Caco-2 (cell line): ENCODE measurements around the gene AQP5. TPM values are rescaled to one million over a fixed set of nuclear protein-coding genes. Genes with fewer than 3 reads are reported as not detected.

Experiments
- BruUV-seq: library from RNA; stranded (reverse); fragments of 400-500 nt; replicated peaks from 2 replicates; lab custom pipeline; 2021; lab: Mats Ljungman, UMichigan
- CTCF ChIA-PET: fragments of 300-600 bp; sonication (Branson Sonifier 250); formaldehyde crosslinking; loops from one replicate; lab custom pipeline; 2022; ENCODE audit warnings: antibody characterized with exemption; lab: Charles Lee
- POLR2A ChIA-PET: fragments of 300-600 bp; sonication (Branson Sonifier 250); formaldehyde crosslinking; loops from one replicate; lab custom pipeline; 2022; ENCODE audit warnings: antibody characterized with exemption; lab: Charles Lee
- DNase-seq, 2 experiments: peaks; one replicate each; pipeline versions ENCODE4 v3.0.0 to v3.0.0-alpha.2; 2020 to 2022
- H3K27me3 ChIP-seq: replicated peaks from 2 replicates; pipeline ENCODE4 v1.6.0; 2011; ENCODE audit warnings: low read length; ENCODE audit not compliant: control insufficient read depth, insufficient read depth
- H3K36me3 ChIP-seq: 2 replicates; pipeline ENCODE4 v1.5.1; 2011; ENCODE audit warnings: low read length; ENCODE audit not compliant: control insufficient read depth, insufficient read depth
- H3K4me1 ChIP-seq: fragments of 250-450 bp; sonication (Bioruptor Pico); 2 replicates; pipeline ENCODE4 v1.5.1; 2020; ENCODE audit warnings: mild to moderate bottlenecking
- H3K4me3 ChIP-seq: 2 replicates; pipeline ENCODE4 v1.5.1; 2011; ENCODE audit warnings: low read depth, mild to moderate bottlenecking, control low read depth, low read length
- H3K9me3 ChIP-seq: fragments of 250-450 bp; sonication (Bioruptor Pico); 2 replicates; pipeline ENCODE4 v1.5.1; 2020; ENCODE audit warnings: mild to moderate bottlenecking, moderate library complexity
- H3K27ac Mint-ChIP-seq: one replicate; pipeline ENCODE4 v1.8.0; 2022; ENCODE audit warnings: mixed read lengths; ENCODE audit not compliant: unreplicated experiment
- H3K27me3 Mint-ChIP-seq: one replicate; pipeline ENCODE4 v1.8.0; 2022; ENCODE audit warnings: mixed read lengths; ENCODE audit not compliant: insufficient read depth, unreplicated experiment
- H3K36me3 Mint-ChIP-seq: one replicate; pipeline ENCODE4 v1.8.0; 2022; ENCODE audit warnings: mild to moderate bottlenecking, mixed read lengths; ENCODE audit not compliant: insufficient read depth, unreplicated experiment
- H3K4me1 Mint-ChIP-seq: one replicate; pipeline ENCODE4 v1.8.0; 2022; ENCODE audit warnings: low read depth, mixed read lengths; ENCODE audit not compliant: unreplicated experiment
- H3K4me3 Mint-ChIP-seq: one replicate; pipeline ENCODE4 v1.8.0; 2022; ENCODE audit warnings: mild to moderate bottlenecking, moderate library complexity, mixed read lengths; ENCODE audit not compliant: unreplicated experiment
- H3K9me3 Mint-ChIP-seq: one replicate; pipeline ENCODE4 v1.8.0; 2022; ENCODE audit warnings: mixed read lengths; ENCODE audit not compliant: unreplicated experiment
- CTCF ChIP-seq, 2 experiments: fragments of 200-600 bp in 1 of 2; IDR thresholded peaks; 1 replicate in 1 of 2; 2 replicates in 1 of 2; pipeline versions ENCODE4 v1.5.1 to v1.8.0; 2011 to 2022; ENCODE audit warnings: antibody characterized with exemption in 1 of 2, control low read depth in 1 of 2, inconsistent platforms in 1 of 2, low read depth in 1 of 2, low read length in 1 of 2, mild to moderate bottlenecking in 1 of 2, moderate library complexity in 1 of 2; ENCODE audit not compliant: insufficient read depth in 1 of 2, severe bottlenecking in 1 of 2, unreplicated experiment in 1 of 2
- intact Hi-C: fragments of 100-400 bp; cut with micrococcal nuclease; formaldehyde crosslinking; loops from one replicate; pipeline ENCODE4 v1.10.0; 2022; ENCODE audit not compliant: unreplicated experiment
- total RNA-seq: library from RNA; stranded (reverse); gene quantifications from 2 replicates; pipeline ENCODE4 v1.2.3, GENCODE V29; 2022

AQP5 gene
- total RNA-seq, 1 experiment from 2014 or later: not detected

GRCh38 chr12:49968471-49968870 is 6.8 kb downstream of the AQP5 start:
- H3K4me3 Mint-ChIP-seq: no peak overlapping the region
- no peaks in the 10 kb centered on the region for H3K27me3 ChIP-seq
- intact Hi-C loops: no loop called here

GRCh38 chr12:49969027-49969426 is 7.4 kb downstream of the AQP5 start:
- Histone ChIP-seq H3K9me3 (no peaks in the 10 kb centered on the region), H3K27me3 (no peaks in the 10 kb centered on the region), H3K36me3 (no peaks in the 10 kb centered on the region), H3K4me1 (peaks cover 11% of the 10 kb centered on the region), H3K4me3 (no peak overlapping the region)
- intact Hi-C loops: no loop called here
- ChIA-PET POLR2A (interaction anchor here (0.6 kb wide), 1 partner anchor 838 kb away, joined by 3 read pairs; the partner anchor contains the start of gene TUBA1B), CTCF (interaction anchor here (0.9 to 7.9 kb wide), 5 partner anchors 10 to 247 kb away, joined by 3 to 78 read pairs (median 3); no protein-coding TSS in a partner anchor)
- BruUV-seq: no TSS peak
- Mint-ChIP-seq H3K27me3 (no peaks in the 10 kb centered on the region), H3K9me3 (no peaks in the 10 kb centered on the region), H3K36me3 (no peaks in the 10 kb centered on the region), H3K4me1 (no peaks in the 10 kb centered on the region), H3K27ac (no peak overlapping the region), H3K4me3 (no peak overlapping the region)
- peak in 1 of 2 experiments; percentile 27 for DNase-seq
- TF ChIP-seq CTCF (IDR thresholded peaks at IDR 0.05; ENCODE audit: insufficient read depth in 1 of 2, low read depth in 1 of 2, low read length in 1 of 2, severe bottlenecking in 1 of 2, unreplicated experiment in 1 of 2): no peak

More at GRCh38 chr12:49968471-49968870, 6.8 kb downstream of the AQP5 start:
- H3K27me3 Mint-ChIP-seq: no peaks in the 10 kb centered on the region
- no TSS peak for BruUV-seq
- H3K4me3 ChIP-seq: no peak overlapping the region
- no peaks in the 10 kb centered on the region for H3K9me3 ChIP-seq
- peaks cover 13% of the 10 kb centered on the region for H3K4me1 ChIP-seq
- H3K36me3 Mint-ChIP-seq: no peaks in the 10 kb centered on the region
- ChIA-PET CTCF (interaction anchor here (0.6 to 7.9 kb wide), 15 partner anchors 9 to 165 kb away, joined by 3 to 78 read pairs (median 9); partner anchors contain the start of gene NCKAP5L), POLR2A (no interaction called here)
- H3K36me3 ChIP-seq: no peaks in the 10 kb centered on the region
- peak in 1 of 2 experiments; percentile 30 for DNase-seq
- H3K4me1 Mint-ChIP-seq: no peaks in the 10 kb centered on the region
- no peak for TF ChIP-seq CTCF (IDR thresholded peaks at IDR 0.05; ENCODE audit: insufficient read depth in 1 of 2, low read depth in 1 of 2, low read length in 1 of 2, severe bottlenecking in 1 of 2, unreplicated experiment in 1 of 2)
- H3K9me3 Mint-ChIP-seq: no peaks in the 10 kb centered on the region
- H3K27ac Mint-ChIP-seq: no peak overlapping the region

- Mint-ChIP-seq H3K9me3 (no peaks in the 10 kb centered on the region), H3K36me3 (no peaks in the 10 kb centered on the region), H3K4me1 (peaks cover 2% of the 10 kb centered on the region), H3K27me3 (no peaks in the 10 kb centered on the region), H3K4me3 (no peak overlapping the region), H3K27ac (no peak overlapping the region)
- Histone ChIP-seq H3K36me3 (no peaks in the 10 kb centered on the region), H3K9me3 (no peaks in the 10 kb centered on the region), H3K4me3 (no peak overlapping the region), H3K27me3 (no peaks in the 10 kb centered on the region), H3K4me1 (peaks cover 11% of the 10 kb centered on the region)
- ChIA-PET POLR2A (interaction anchor here (0.6 kb wide), 1 partner anchor 838 kb away, joined by 3 read pairs; the partner anchor contains the start of gene TUBA1B), CTCF (interaction anchor here (1.0 to 7.9 kb wide), 4 partner anchors 81 to 248 kb away, joined by 3 to 78 read pairs (median 3); no protein-coding TSS in a partner anchor)
- no TSS peak for BruUV-seq
- no peak for DNase-seq
- intact Hi-C loops: no loop called here
- no peak for TF ChIP-seq CTCF (IDR thresholded peaks at IDR 0.05; ENCODE audit: insufficient read depth in 1 of 2, low read depth in 1 of 2, low read length in 1 of 2, severe bottlenecking in 1 of 2, unreplicated experiment in 1 of 2)
These were observed 8.2 kb downstream of the AQP5 start for GRCh38 chr12:49969651-49970429.
